KBM-7 (cell line): Measurements from ENCODE around the gene LPP.

Source experiments
- DNase-seq: peaks from one replicate; pipeline ENCODE4 v3.0.0-alpha.2; 2015
- in situ Hi-C: fragments of 300-500 bp; cut with MboI; formaldehyde crosslinking; loops from 2 replicates; pipeline ENCODE4 v1.14.3; 2020; ENCODE audit warnings: low sequenced_read_pairs, low pct_unique_long_range_greater_than_20kb, mixed read lengths

The LPP gene

DNA sequence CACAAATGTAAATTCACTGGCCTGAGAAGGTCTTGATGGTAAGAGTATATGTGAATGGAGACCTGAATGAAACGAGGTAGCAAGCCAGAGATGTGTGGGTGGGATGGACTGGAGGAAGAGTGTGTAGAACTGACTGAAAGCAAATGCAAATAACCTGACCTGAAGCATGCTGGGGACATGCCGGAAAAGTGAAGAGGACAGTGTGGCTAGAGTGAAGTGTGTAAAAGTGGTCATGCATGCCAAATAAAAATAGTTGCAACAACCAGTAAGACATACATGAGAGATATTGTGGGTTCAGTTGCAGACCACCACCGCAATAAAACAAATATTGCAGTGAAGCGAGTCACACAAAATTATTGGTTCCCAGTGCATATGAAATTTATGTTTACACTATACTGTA, 82.3 kb downstream of the LPP start:
- in situ Hi-C loops = no loop called here
- no peak for DNase-seq

- DNase-seq = no peak
- in situ Hi-C loops = no loop called here
Measured at GRCh38 chr3:188239035-188239434, 85.1 kb downstream of the LPP start.

- in situ Hi-C loops = no loop called here
- DNase-seq = no peak
Measured at GRCh38 chr3:188239577-188239976, 85.6 kb downstream of the LPP start.

DNA sequence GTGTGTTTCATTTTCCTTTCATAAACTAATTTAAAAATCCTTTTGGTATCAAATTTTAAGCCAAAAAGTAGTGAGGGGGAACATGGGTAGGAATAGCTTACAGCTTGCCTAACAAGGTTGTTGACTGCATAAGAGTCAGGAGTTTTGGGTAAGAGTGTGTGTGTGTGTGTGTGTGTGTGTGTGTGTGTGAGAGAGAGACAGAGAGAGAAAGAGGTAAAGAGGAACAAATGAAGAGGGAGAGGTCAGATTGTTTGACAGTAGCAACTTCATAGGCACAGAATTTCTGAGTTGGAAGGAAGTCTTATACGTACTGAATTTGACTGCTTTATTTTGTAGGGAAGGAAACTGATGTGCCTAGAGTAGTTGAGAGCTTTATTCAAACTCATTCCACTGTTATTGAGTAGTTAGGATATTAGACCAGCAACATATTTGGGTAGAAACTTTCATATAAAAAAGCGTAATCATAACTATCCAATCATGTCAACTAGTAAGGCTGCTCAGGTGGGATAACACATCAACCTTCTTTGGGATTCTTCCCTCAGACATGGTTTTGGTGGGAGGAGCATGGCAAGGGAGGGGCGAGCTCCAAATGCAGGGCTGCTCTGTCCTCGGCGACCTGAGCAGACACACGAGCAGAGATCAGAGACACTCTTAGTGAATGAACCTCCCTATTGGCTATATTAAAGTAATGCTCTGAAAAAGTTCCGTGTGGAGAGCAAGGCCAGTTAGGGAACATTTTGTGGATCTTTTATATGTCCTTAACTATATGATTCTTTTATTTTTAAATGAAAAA, 86.4 kb downstream of the LPP start:
- DNase-seq = no peak
- in situ Hi-C loops = no loop called here

DNA sequence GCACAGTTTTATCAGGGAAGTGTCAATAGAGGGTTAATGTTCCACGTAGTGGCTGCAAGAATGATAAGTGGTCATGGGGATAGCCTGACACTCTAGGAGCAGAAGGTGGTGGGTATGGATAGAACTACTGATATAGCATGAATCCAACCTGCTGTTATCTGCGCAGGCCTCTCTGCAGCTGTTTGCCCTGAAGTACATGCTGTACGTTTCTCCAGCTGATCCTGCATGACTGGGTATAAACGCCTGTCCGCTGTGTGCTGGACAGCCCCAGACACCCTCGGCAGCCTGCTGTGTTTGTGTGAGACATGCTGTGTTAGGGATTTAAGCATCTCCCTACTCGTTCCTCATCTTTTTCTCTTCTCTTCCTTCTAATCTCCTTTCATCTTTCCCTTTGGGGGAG, 87.1 kb downstream of the LPP start:
- DNase-seq = no peak
- in situ Hi-C loops = no loop called here

DNA sequence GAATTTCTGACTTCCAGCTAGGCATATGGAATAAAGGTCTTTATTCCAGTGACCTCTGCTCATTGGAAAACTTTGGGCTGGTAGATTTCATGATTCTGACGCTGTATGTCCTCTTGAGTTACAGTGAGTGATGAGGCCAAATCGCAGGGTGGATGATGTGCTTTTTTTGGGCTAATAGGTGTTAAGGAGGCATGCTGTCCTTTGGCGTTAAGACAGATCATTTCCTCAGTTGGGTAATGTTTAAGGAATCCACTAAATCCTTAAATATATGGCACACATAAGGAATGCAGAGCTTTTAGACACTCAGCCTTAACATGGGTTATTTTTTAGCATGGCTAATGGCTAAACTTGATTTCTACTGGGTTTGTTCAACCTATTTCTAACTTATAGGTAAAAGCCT, 87.9 kb downstream of the LPP start:
- in situ Hi-C loops = no loop called here

DNA sequence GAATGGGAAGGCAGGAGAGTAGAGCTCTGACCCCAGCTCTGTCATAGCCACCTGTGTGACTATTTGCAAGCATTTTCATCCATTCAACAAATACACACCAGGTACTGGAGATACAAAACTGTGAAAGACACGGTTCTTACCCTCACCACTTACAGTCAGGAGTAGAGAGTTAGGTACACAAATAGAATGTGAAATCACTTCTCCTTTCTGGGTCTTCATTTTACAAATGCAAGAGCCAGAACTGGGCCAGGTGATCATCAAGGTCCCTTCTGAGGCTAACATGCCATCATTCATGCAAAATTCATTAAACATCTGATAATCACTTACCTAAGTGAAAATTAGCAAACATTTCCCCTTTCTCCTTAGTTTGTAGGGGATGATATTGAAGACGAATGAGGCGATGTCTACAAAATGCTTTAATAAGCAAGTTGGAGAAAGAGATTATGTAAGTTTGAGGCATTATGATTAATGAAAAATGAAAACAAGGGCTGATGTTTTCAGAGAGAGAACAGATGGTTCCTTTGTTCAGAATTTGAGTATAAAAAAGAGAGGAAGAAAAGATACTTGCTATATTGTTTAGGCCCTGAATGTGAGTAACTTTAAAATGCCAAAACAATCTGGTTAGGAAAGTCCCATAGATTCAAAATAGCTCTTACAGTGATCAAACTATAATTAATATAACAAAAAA, 88.6 kb downstream of the LPP start:
- DNase-seq = no peak
- in situ Hi-C loops = no loop called here

More for the DNA sequence above, 87.9 kb downstream of the LPP start:
- DNase-seq = no peak

DNA sequence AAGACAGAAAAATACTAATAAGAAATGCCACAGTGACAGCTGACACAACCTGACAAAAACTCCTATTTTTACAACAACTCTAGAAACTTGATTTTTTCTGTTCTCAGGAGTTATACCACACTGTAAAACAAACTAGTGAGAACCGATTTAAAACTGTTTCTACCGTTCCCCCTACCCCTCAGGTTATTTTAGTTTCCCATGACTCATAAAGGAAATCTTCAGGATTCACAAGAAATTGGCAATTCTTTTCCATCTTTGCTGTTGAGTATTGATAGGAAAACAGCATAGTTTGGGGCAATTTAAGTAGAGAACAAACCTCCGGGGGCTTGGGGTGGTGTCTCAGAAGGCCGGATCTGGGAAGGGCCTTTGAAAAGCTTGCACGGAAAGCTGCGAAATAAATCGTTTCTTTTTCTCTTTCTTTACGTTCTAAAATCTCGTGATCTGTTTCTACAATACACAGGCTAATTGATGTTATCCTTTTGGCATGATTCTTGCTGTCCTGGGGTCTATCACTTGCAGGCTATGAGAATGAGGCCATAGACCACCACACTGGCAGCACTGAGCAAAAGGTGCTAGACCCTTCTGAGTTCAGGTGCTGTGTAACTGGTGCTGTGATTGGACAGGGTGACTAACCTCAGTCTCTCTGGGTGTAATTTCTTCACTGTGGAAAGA, 89.3 kb downstream of the LPP start:
- DNase-seq = no peak
- in situ Hi-C loops = no loop called here

DNA sequence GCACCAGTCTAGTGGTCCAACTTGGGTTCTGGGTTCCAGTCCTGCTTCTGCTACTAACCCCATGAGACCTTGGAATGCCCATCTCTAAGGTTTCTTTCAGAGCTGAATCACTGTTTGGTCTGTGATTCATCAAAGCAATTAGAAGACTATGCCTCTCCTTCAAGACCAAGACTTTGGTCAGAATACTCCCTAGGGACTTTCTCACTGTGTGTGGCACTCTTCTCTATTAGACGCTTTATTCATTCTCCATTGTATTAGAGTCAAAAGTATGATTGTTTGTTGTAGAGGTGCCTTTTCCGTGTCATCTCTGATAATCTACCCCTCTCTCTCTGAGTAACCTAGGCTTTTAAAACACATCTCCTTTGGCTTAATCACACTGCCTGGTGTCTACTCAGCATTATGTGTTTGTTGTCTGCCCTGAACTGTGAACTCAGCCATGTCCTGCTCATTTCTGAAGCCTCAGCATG, 90.5 kb downstream of the LPP start:
- DNase-seq = no peak
- in situ Hi-C loops = no loop called here

DNA sequence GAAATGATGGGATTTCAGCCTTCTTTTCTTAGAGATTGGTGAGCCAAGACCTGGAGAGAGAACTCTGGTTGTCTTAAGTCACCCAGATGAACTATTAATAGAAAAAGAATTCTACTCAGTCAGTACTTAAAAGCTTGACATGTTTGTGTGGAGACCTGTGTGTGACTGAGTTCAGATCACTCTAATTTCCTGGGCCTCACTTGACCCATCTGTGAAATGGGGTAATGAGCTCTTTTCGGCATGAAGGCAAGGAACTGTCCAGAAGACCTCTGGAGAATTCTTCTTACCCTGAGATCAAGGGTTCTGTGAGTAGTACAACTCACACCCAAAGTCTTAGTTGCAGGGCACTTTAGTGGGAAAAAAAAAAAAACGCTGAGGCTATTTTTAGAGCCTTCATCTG, 92.9 kb downstream of the LPP start:
- DNase-seq = no peak
- in situ Hi-C loops = no loop called here

DNA sequence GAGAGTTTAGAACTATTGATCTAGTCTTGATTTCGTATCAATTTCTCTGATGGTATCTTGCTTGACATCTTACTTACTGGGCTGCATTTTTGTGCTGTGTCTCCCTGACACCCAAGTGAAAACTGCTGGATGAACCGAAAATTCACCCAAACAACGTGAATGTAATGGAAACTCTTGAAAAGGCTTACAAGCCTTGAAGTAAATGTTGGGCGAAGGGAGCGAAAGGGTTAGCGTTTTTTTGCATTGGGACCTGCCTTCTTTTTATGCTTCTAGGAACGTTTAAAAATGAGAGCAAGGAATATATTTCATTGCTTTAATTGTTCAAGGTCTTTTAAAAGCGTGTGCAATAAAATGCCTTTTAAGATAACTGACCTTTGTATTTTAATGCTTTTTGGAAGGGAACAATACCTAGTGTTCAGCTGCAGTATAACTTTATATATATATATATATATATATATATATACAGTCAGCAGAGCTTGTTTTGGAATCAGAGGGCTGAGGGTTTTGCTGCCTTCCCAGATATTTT, 94.1 kb downstream of the LPP start:
- in situ Hi-C loops = no loop called here
- DNase-seq = no peak

GRCh38 chr3:188253123-188253793, 99.3 kb downstream of the LPP start:
- no peak for DNase-seq
- in situ Hi-C loops = no loop called here

GRCh38 chr3:188253800-188254452, 100.0 kb downstream of the LPP start:
- in situ Hi-C loops = no loop called here
- no peak for DNase-seq

DNA sequence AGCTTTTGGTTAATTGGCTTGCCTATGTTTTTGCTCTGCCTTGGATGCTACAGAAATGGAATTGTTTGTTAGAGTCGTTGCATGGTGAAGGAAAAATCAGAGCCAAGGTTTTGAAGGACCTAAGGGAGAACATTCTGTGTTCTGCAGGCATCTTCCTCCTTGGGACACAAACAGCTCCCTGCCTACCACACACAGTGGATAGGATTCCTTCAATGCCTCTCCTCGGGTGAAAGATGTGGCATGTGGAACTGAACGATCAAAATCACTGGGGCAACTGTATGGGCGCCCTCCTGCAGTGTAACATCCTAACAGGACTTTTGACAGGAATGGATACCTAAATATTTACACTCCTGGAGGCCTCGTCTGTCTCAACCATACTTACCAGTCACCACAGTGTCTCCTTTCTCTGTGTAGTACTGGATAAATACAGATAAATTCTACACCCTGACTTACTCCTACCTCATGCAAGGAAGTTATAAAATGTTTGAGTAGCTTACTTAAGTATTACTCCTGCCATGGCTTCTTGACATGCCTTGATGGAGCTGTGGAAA, 100.6 kb downstream of the LPP start:
- in situ Hi-C loops = no loop called here
- no peak for DNase-seq

DNA sequence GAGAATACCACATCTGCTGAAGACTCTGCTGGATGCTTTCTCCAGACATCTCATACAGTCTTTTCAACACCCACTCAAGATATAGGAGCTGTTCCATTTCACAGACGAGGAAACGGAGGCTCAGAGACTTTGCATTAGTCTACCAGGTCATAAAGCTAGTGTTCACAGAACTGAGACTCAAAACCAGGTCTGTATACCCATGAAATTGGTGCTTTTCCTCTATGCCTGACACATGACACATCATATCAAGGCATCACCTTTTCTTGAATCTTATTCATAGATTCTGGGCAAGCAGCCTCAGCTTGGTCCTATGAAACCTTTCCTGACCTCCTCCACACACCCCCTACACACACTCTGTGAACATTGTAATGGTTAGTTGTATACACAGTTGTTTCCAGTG, 101.2 kb downstream of the LPP start:
- DNase-seq = no peak
- in situ Hi-C loops = no loop called here

GRCh38 chr3:188256758-188257157, 102.8 kb downstream of the LPP start:
- in situ Hi-C loops = no loop called here

GRCh38 chr3:188257384-188258026, 103.5 kb downstream of the LPP start:
- in situ Hi-C loops = no loop called here
- DNase-seq = no peak

More at GRCh38 chr3:188256758-188257157, 102.8 kb downstream of the LPP start:
- DNase-seq = no peak

DNA sequence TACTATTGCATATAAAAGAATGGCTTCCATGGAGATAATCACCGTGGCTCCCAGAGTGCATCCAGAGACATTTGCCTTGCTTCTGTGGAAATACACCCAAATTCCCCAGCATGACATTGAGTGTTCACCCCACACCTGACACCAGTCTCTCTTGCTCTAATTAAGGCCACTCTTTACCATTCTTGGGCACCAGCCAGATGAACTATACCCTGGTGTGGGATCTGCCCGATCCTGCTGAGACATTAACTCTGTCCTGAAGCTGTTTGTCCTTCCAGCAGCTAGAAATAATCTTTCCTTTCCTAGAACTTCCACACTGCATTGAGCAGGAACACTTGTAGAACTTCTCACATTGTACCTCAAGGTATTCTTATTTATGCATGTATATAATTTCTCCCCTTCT, 105.2 kb downstream of the LPP start:
- in situ Hi-C loops = no loop called here
- DNase-seq = no peak
